Thyroid gland (tissue), 4 donors: ENCODE results near the gene ANXA9.

ENCODE experiments used
- CTCF ChIP-seq, 6 experiments: fragments of 200-600 bp in 3 of 6; fragments of 450-650 bp in 3 of 6; sonication (generic) in 3 of 6; IDR thresholded peaks; one replicate each; pipeline ENCODE4 v1.5.1; 2016 to 2019; ENCODE audit warnings: antibody characterized with exemption in 6 of 6, mild to moderate bottlenecking in 2 of 6, inconsistent platforms in 1 of 6, moderate library complexity in 1 of 6
- POLR2A ChIP-seq, 2 donors: fragments of 450-650 bp; IDR thresholded peaks; one replicate each; pipeline ENCODE4 v1.6.1; 2017; ENCODE audit warnings: antibody characterized with exemption in 2 of 2, mild to moderate bottlenecking in 2 of 2, moderate library complexity in 1 of 2

GRCh38 chr1:150976879-150977694 lies 5.0 kb upstream of the ANXA9 start:
- TF ChIP-seq CTCF (IDR thresholded peaks at IDR 0.05) (no peak), POLR2A (IDR thresholded peaks at IDR 0.05) (peak in 1 of 2 donors; percentile 54)
